T-helper 17 cell (primary cell): ENCODE measurements around the gene ITPRID2. TPM values are rescaled to one million over a fixed set of nuclear protein-coding genes. Genes with fewer than 3 reads are reported as not detected.

Experiments used
- ATAC-seq: fragments of 150-1000 bp; cut with Tn5 transposase; 2 replicates; pipeline ENCODE4 v1.10.0; 2021; ENCODE audit warnings: mild to moderate bottlenecking, moderate library complexity
- DNase-seq, 3 donors: peaks; one replicate each; pipeline versions ENCODE4 v3.0.0 to v3.0.0-alpha.2; 2020 to 2021
- H3K9me3 ChIP-seq: one replicate; pipeline ENCODE4 v1.7.0; 2013; ENCODE audit warnings: low read length, mild to moderate bottlenecking; ENCODE audit not compliant: control insufficient read depth, poor library complexity, severe bottlenecking
- H3K27ac Mint-ChIP-seq: one replicate; pipeline ENCODE4 v1.8.0; 2022; ENCODE audit warnings: mild to moderate bottlenecking, moderate library complexity, mixed read lengths
- H3K27me3 Mint-ChIP-seq: one replicate; pipeline ENCODE4 v1.8.0; 2022; ENCODE audit warnings: mixed read lengths
- H3K36me3 Mint-ChIP-seq: one replicate; pipeline ENCODE4 v1.8.0; 2022; ENCODE audit warnings: low read depth, mixed read lengths
- H3K4me1 Mint-ChIP-seq: one replicate; pipeline ENCODE4 v1.8.0; 2022; ENCODE audit warnings: mild to moderate bottlenecking, mixed read lengths
- H3K4me3 Mint-ChIP-seq: one replicate; pipeline ENCODE4 v1.8.0; 2022; ENCODE audit warnings: mild to moderate bottlenecking, moderate library complexity, mixed read lengths
- total RNA-seq, 4 donors: library from RNA in 2 of 4; stranded (reverse) in 2 of 4; gene quantifications; one replicate each; pipeline ENCODE4 v1.2.3 and lab custom pipeline; 2022 to 2026

The ITPRID2 gene
- total RNA-seq, 2 donors from 2014 or later: 32.9 to 77.1 TPM

DNA sequence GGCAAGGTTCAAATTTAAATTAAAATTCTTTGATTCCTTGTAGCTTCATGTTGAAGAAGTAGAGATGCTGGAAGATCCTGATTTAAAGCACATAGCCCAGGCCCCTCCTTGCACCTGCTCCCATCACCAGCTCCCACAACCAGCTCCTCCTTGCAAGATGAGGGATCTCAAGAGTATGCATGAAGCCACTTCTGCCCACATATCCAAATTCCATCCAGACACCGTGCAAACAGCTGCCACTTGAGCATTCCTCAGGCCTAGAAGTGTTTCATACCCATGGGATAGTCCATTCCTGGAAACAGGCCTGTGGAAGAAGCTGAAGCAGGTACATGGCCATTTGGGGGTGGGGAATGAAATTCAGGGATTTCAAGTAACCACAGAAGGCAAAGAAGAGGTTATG, 32.4 kb upstream of the ITPRID2 start:
- Mint-ChIP-seq H3K36me3 (no peaks in the 10 kb centered on the region), H3K4me3 (no peak overlapping the region), H3K4me1 (peaks cover 2% of the 10 kb centered on the region), H3K27me3 (peaks cover 17% of the 10 kb centered on the region), H3K27ac (no peak overlapping the region)
- DNase-seq (no peak), ATAC-seq (no peak)
- H3K9me3 ChIP-seq: no peaks in the 10 kb centered on the region

DNA sequence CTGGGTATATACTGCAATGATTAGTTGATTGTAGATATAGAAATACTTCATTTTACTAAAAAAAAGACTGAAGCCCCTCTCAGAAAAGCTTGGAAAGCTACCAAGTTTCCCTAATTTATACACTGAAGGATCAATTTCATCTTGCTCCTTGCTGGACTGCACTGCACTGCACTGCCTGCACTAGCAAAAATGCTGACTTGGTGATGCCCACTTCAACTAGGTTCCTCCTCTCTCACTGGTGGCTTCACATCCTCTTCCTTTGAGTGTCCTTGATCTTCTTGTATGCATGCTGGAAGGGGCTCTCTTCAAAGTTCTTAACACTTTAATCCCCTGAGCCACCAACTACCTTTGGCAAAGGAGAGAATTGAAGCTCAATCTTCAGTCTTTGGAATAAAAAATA, 31.7 kb upstream of the ITPRID2 start:
- no peaks in the 10 kb centered on the region for H3K9me3 ChIP-seq
- Mint-ChIP-seq H3K4me3 (no peak overlapping the region), H3K4me1 (peaks cover 2% of the 10 kb centered on the region), H3K27me3 (peaks cover 19% of the 10 kb centered on the region), H3K36me3 (no peaks in the 10 kb centered on the region), H3K27ac (no peak overlapping the region)
- no peak for DNase-seq
- ATAC-seq: no peak

DNA sequence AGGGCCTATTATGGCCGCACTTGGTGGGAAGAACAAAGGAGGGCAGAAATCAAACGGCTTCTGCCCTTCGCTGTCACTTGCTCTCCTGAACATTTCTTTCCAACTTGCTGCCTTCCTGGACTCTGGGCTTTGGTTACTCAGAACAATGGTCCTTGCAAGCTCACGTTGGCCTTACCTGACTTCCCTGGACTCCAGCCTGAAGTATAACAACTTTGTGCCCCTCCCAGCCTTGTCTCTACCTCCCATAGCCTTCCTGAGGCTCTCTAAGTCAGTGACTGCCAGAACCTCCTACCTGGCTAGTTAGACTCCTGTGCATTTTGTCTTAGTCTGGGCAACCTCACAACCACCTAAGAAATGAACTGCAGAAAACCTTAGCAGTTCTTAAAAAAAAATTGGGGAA, 30.2 kb upstream of the ITPRID2 start:
- no peaks in the 10 kb centered on the region for H3K9me3 ChIP-seq
- peaks cover 2% of the 10 kb centered on the region for H3K4me1 Mint-ChIP-seq
- H3K4me3 Mint-ChIP-seq: no peak overlapping the region
- H3K27me3 Mint-ChIP-seq: peaks cover 23% of the 10 kb centered on the region
- DNase-seq (no peak), ATAC-seq (no peak)
- H3K36me3 Mint-ChIP-seq: no peaks in the 10 kb centered on the region
- H3K27ac Mint-ChIP-seq: no peak overlapping the region

DNA sequence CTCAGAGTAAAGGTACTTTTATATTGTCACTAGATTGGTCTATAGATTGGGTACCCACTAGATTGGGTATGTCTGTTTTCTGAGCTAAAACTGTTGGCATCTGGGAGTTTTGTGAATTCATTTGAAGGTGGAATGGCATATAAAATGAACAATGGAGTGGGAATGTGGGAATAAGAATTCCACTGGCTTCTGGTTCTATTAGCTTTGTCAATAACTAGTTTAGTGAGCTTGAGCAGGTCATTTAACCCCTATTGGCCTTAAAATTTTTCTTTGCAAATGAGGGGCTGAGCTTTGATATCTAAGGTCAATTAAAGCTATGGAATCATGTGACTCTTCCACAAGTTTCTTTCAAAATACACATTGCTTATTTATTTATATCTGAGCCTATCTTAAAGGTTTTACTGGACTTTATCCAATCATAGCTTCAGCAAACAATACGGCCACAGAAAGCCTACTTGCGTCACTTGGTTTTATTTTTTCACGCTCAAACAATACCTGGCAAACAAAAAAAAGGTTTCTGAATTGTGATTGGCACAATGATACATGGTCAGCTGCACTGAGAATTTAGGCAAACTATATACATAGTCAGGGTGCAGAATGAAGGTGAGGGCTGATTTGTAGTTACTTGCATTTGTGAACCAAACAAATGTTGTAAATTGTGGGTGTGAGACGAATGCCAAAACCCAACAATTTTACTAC, 28.8 kb upstream of the ITPRID2 start:
- Mint-ChIP-seq H3K27ac (no peak overlapping the region), H3K27me3 (peaks cover 19% of the 10 kb centered on the region), H3K4me3 (no peak overlapping the region), H3K4me1 (peaks cover 2% of the 10 kb centered on the region), H3K36me3 (no peaks in the 10 kb centered on the region)
- ATAC-seq (no peak), DNase-seq (no peak)
- no peaks in the 10 kb centered on the region for H3K9me3 ChIP-seq

DNA sequence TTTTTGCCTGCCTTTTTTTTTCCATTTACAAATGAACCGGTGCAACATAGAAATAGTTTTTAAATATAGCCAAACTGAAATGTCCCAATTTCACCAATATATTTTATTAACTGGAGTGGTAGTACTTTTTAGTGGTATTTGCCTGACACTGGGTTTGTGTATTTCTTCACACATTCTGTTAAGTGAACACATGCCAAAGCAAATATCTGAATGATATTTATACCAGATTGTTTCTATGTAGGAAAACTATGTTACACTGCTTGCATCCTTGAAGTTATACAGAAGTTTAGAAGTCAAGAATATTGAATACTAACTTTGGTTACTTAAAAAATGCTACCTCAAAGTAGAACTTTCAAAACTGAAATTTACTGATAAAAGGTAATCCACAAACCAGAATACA, 19.4 kb upstream of the ITPRID2 start:
- DNase-seq (no peak), ATAC-seq (no peak)
- Mint-ChIP-seq H3K27me3 (peaks cover 15% of the 10 kb centered on the region), H3K27ac (no peak overlapping the region), H3K36me3 (no peaks in the 10 kb centered on the region), H3K4me1 (no peaks in the 10 kb centered on the region), H3K4me3 (no peak overlapping the region)
- H3K9me3 ChIP-seq: no peaks in the 10 kb centered on the region

DNA sequence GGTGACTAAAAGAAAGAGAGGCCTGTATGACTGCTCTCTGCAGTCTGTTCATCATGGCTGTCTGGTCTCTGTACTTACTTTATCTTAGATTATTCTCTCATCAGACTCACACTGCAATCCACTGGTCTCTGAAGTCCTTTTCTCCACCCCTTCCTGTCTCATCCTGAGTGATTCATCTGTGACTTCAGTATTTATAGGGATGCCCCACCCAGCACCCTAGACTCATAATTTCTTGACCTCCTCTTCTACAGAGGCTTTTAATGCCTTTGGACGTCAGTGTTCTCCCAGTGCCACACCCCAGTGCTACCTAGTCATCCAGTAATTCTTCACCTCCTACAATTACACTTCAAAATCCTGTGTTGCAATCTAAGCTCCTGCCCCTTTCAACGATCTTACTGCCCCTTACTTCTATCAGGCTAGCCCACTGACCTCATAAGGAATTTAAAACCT, 14.9 kb upstream of the ITPRID2 start:
- H3K27ac Mint-ChIP-seq: no peak overlapping the region
- no peaks in the 10 kb centered on the region for H3K4me1 Mint-ChIP-seq
- no peak for ATAC-seq
- no peak overlapping the region for H3K4me3 Mint-ChIP-seq
- DNase-seq: no peak
- no peaks in the 10 kb centered on the region for H3K9me3 ChIP-seq
- H3K36me3 Mint-ChIP-seq: no peaks in the 10 kb centered on the region
- H3K27me3 Mint-ChIP-seq: peaks cover 20% of the 10 kb centered on the region

DNA sequence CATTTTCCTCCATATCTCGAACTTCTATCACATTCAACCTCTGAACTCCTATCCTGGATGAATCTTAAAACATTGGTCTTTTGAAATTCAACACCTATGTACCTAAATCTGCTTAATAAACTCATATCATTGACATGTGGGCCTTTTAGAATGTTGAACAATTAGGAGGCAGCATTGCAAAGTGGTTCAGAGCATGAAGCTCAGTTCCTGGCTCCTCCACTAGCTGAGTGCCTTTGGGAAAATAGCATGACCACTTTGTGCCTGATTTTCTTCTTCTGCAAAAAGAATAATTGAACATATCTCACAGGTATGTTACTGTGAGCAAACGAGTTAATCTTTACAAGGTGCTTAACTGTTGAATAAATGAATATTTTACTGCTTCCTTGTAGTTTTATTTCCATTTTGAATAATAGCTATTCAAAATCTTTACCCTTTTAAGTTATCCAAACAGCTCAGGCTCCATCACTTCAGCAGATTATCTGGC, 14.3 kb upstream of the ITPRID2 start:
- Mint-ChIP-seq H3K36me3 (no peaks in the 10 kb centered on the region), H3K27ac (no peak overlapping the region), H3K27me3 (peaks cover 25% of the 10 kb centered on the region), H3K4me1 (no peaks in the 10 kb centered on the region), H3K4me3 (no peak overlapping the region)
- no peaks in the 10 kb centered on the region for H3K9me3 ChIP-seq
- ATAC-seq: no peak
- DNase-seq: no peak

DNA sequence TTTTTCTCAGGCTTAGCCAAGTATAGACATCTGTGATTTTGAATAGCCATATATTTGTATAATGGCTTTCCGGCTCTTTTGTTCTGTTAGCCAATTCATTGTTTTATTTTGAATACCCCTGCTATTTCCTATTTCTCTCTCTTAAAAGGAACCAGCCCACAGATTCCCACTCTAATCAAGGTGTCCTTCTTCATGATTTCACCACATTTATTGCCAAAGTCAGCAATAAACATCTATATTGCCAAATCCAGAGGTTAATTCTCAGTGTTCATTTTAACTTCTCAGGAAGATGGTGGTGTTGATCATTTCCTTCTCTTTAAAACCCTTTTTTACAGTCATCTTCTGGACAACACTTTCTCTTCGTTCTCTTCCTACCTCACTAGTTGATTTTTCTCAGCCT, 13.1 kb upstream of the ITPRID2 start:
- Mint-ChIP-seq H3K4me3 (no peak overlapping the region), H3K4me1 (no peaks in the 10 kb centered on the region), H3K36me3 (no peaks in the 10 kb centered on the region), H3K27me3 (peaks cover 20% of the 10 kb centered on the region), H3K27ac (no peak overlapping the region)
- DNase-seq (no peak), ATAC-seq (no peak)
- no peaks in the 10 kb centered on the region for H3K9me3 ChIP-seq

DNA sequence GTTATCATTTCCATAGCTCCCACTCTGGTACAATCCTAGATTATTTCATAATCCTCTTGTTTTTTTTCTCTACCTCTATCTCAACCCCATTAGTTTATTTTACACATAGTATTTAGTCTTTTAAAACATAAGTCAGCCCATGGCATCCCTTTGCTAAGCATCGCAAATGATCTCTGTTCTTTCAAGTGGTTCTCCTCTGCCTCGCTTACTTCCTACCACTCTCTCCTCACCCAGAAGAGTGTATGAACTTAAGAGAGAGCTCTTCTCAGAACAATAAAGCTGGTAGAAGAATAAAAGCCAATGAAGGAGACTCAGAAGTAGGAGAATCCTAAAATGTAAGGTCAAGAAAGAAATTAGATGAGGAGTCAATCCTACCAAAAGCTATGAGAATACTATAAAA, 12.2 kb upstream of the ITPRID2 start:
- ATAC-seq (no peak), DNase-seq (no peak)
- Mint-ChIP-seq H3K27ac (no peak overlapping the region), H3K27me3 (peaks cover 18% of the 10 kb centered on the region), H3K36me3 (no peaks in the 10 kb centered on the region), H3K4me1 (no peaks in the 10 kb centered on the region), H3K4me3 (no peak overlapping the region)
- H3K9me3 ChIP-seq: no peaks in the 10 kb centered on the region

DNA sequence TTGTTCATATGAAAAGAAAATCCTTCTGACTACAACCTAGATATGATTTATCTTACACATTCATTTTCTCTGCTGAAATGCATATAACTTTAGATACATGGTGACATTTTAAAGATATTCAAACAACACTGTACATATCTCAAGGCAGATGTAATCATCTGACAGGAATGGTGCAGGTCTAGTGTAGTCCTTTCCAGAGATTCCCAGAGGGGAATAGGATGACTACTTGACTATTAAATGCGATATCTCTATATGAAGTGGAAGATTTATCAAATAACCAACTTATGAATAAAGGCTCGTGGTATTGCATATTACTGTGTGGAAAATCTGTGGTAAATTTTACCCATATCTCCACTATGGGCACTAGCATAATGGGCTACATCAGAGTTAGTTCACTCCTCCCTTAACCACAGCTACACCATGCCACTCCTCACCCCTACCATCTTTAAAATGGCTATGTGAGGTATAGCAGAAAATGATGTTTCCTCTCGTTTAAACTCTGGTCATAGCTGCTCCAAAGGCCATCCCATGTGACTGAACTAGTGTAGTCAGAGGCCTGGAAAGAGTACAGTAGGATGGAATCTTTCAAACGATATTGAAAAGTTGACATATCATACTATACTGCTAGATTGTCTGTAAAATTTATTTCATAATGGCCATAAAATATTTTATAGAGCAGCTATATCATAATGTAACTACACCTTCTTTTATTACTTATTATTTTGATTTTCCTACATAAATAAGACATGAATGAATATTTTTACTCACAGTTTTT, 9.1 kb upstream of the ITPRID2 start:
- DNase-seq (no peak), ATAC-seq (no peak)
- Mint-ChIP-seq H3K36me3 (no peaks in the 10 kb centered on the region), H3K27ac (no peak overlapping the region), H3K27me3 (peaks cover 36% of the 10 kb centered on the region), H3K4me1 (no peaks in the 10 kb centered on the region), H3K4me3 (no peak overlapping the region)
- H3K9me3 ChIP-seq: no peaks in the 10 kb centered on the region

DNA sequence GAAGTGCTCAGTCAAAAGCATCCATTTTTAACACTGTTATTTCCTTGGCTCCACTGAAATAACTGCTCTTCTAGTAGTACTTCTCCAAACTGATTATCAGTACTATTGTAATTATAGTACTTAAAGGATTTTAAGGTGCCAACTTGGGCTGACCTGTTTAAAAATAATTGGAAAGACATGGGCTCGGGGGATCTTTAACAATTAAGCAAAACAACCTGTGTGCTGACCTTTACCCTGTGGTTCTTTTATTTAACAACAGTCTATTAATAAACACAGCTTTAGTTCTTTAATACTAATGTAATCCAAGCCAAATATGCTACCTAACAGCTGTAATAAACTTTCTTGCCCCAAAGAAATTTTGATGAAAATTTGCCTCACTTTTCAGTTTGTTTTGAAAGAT, 6.9 kb upstream of the ITPRID2 start:
- no peak for ATAC-seq
- no peak overlapping the region for H3K4me3 Mint-ChIP-seq

DNA sequence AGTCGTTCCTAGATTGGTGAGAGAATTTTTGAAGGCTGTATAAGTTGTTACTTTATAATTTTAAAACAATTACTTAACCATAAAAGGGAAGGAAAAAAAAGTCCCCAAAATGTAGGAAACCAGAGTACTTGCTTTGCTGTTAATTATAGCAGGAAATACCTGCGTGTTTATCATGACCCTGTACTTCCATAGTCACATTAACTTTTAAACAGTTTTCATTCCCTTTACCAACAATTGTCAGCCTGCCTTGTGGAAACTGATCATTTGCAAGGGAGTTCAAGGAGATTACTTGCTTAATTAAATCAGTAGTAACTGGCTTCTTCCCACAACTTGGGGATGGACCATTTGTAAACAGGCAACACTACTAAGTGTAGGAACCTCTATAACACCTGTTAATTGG, 6.4 kb upstream of the ITPRID2 start:
- Mint-ChIP-seq H3K36me3 (no peaks in the 10 kb centered on the region), H3K4me1 (no peaks in the 10 kb centered on the region), H3K27me3 (peaks cover 54% of the 10 kb centered on the region), H3K4me3 (no peak overlapping the region), H3K27ac (no peak overlapping the region)
- ATAC-seq (no peak), DNase-seq (no peak)
- no peaks in the 10 kb centered on the region for H3K9me3 ChIP-seq

More for the DNA sequence above, 6.9 kb upstream of the ITPRID2 start:
- H3K36me3 Mint-ChIP-seq: no peaks in the 10 kb centered on the region
- H3K27ac Mint-ChIP-seq: no peak overlapping the region
- no peaks in the 10 kb centered on the region for H3K9me3 ChIP-seq
- no peak for DNase-seq
- H3K4me1 Mint-ChIP-seq: no peaks in the 10 kb centered on the region
- H3K27me3 Mint-ChIP-seq: peaks cover 49% of the 10 kb centered on the region

DNA sequence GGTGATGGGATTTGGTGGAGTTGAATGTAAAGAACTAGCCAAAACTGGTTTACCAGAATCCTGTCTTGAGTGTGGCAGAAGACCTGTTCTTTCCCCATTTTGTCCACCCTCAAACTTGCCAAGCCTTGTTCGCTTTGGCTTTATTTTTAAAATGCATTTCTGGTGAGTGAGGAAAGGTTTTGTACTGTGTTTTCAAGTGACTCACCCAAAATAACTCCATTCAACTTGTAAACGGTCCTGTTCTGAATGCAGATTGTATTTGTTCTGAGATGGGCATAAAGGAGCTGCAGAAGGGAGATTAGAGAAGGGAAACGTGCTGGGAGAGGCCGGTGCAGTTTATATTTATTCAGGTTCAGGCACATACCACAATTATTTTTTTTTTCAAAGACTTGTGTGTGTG, 5.3 kb upstream of the ITPRID2 start:
- no peak for DNase-seq
- no peak overlapping the region for H3K4me3 Mint-ChIP-seq
- H3K4me1 Mint-ChIP-seq: peaks cover 2% of the 10 kb centered on the region
- H3K27me3 Mint-ChIP-seq: peaks cover 64% of the 10 kb centered on the region
- no peak overlapping the region for H3K27ac Mint-ChIP-seq
- ATAC-seq: no peak
- no peaks in the 10 kb centered on the region for H3K9me3 ChIP-seq
- no peaks in the 10 kb centered on the region for H3K36me3 Mint-ChIP-seq

DNA sequence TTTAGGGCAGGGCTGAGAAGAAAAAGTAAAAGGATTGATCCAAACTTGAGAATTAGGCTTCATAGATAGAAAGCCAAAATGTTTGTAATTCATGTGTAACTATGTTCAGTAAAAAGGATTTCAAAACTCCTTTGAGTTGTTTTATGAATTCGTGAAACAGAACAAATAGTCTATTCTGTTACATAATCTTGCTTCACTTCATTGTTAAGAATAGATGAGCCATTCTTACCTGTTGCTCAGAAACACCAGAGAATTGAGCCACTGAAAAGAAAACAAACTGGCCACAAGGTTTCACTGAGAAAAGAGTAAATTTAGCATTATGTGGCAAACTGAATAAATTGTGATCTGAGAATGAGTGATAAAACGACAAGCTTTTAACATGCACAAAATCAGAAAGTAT, 4.5 kb upstream of the ITPRID2 start:
- Mint-ChIP-seq H3K36me3 (no peaks in the 10 kb centered on the region), H3K4me1 (peaks cover 4% of the 10 kb centered on the region), H3K27me3 (peaks cover 55% of the 10 kb centered on the region), H3K4me3 (no peak overlapping the region), H3K27ac (no peak overlapping the region)
- no peak for DNase-seq
- ATAC-seq: no peak
- no peaks in the 10 kb centered on the region for H3K9me3 ChIP-seq
